HG02623 (cell line): ENCODE results near the gene GABBR2.

Experiments
- ATAC-seq: cut with Tn5 transposase; IDR thresholded peaks from one replicate; pipeline ENCODE4 v1.9.1; 2021; ENCODE audit warnings: moderate library complexity; ENCODE audit not compliant: unreplicated experiment

GABBR2 gene

GRCh38 chr9:98550206-98550820 is 158.4 kb downstream of the GABBR2 start:
- no peak for ATAC-seq

- no peak for ATAC-seq
These were observed 159.3 kb downstream of the GABBR2 start for GRCh38 chr9:98549401-98549800.

GRCh38 chr9:98547606-98548005 is 161.1 kb downstream of the GABBR2 start:
- ATAC-seq = no peak

- ATAC-seq = no peak
These were observed 163.7 kb downstream of the GABBR2 start for GRCh38 chr9:98545021-98545420.

- no peak for ATAC-seq
These were observed 167.0 kb downstream of the GABBR2 start for GRCh38 chr9:98541684-98542230.

DNA sequence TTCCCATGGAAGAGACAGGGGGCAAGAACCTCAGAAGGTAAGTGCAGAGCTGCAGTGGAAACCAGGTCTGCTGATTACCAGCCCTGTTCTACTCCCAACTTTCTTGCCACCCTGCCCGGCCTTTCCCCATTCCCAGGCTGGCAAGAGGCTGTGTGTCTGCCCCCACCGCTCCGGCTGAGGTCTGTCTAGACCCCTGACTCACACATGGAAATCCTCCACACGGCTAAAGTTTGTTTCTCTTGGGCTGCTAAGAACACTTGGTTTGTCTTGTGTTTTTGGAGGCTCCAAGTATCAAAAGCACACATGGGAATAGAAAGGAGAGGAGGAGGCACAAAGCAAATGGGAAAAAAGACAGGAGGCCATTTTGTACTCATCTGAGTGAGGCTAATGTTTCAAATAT is 168.3 kb downstream of the GABBR2 start:
- no peak for ATAC-seq

DNA sequence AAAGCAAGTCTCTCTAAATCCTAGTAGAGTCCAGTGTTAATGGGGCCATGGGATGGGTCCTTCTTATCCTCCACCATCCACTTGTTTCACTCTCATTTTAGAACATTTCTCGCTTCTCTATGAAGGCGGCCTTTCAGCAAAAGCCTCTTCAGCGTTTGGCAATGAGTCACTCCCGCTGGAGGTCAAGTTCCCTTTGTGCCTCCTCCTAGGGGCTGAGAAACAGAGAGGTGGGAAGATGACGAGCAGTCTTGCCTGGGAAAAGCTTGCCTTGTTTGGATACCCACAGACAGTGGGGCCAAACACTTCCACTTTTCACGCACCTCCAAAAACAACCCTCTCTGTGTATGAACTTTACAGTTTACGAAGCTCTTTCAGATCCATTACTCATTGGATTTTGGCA is 168.8 kb downstream of the GABBR2 start:
- no peak for ATAC-seq

GRCh38 chr9:98538626-98539031 is 170.1 kb downstream of the GABBR2 start:
- no peak for ATAC-seq

DNA sequence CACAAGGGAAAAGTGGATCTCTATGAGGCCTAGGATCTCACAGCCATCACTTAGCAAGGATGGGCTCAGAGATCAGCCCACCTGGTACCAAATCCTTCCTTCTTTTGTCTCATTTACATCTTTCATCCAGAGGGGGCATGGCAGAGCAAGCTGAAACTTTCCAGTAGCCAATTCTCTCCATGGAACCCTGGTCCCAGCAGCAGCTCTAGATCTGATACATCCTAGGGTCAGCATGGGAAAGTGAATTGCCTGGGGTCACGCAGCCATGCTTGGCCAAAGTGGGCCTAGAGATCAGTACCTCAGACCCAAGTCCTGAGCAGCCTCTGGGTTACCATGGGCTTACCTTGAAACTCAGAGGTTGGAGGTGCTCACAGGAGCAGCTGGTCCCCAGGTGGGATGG is 170.5 kb downstream of the GABBR2 start:
- no peak for ATAC-seq

- no peak for ATAC-seq
These were observed 172.1 kb downstream of the GABBR2 start for GRCh38 chr9:98536542-98537173.

GRCh38 chr9:98533866-98534265 is 174.9 kb downstream of the GABBR2 start:
- no peak for ATAC-seq

DNA sequence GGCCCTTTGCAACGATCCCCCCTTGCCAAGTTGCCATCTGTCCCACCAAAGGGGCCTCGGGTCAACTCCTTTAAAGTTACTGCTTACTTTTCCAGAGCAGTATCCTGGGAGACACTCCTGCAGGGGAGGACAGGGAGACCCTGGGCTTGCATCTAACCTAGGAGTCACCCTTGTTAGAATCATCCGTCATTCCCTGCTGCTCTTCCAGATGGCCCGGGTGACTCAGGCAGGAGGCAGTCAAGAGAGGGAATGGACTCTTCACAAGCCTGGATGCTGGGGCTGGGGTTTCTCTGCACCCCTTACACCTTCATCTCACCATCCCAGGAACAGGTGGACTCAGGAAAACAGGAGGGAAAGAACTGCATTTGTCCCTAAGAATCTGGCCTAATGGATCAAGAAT is 175.6 kb downstream of the GABBR2 start:
- ATAC-seq = no peak

DNA sequence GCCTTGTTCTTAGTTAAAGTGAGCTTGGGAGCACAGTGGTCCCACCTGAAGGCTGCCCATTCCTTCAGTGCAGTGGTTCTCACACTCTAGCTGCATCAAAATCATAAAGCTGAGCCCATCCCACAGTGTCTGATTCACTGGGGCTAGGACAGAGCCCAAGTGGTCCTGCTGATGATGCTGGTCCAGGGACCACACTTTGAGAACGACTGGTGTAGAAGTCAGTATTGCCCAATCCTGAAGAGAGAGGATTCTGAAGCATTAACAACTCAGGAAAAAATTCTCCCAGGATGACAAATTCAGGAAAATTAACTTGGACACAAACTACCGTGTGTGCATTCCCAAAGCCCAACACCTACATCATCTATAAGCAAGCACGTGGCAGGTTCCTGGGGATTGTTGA is 176.2 kb downstream of the GABBR2 start:
- no peak for ATAC-seq

DNA sequence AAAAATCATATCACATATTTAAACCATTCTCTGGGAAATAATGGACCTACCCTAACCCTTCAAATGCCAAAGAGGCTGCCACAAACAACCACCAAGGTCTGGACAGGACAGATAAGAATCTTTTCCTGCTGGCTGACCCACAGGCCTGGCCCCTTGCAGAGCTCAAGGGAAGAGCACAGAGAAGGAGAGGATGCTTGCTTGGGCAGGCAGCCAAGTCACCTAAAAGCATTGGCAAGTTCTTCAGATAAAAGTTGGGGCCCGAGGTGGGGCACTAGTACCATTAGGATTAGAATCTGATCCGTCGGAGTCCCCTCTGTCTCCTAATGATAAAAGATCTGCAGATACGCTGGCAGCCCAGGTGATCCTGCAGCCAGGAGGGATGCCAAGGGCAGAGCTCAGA is 176.6 kb downstream of the GABBR2 start:
- no peak for ATAC-seq

DNA sequence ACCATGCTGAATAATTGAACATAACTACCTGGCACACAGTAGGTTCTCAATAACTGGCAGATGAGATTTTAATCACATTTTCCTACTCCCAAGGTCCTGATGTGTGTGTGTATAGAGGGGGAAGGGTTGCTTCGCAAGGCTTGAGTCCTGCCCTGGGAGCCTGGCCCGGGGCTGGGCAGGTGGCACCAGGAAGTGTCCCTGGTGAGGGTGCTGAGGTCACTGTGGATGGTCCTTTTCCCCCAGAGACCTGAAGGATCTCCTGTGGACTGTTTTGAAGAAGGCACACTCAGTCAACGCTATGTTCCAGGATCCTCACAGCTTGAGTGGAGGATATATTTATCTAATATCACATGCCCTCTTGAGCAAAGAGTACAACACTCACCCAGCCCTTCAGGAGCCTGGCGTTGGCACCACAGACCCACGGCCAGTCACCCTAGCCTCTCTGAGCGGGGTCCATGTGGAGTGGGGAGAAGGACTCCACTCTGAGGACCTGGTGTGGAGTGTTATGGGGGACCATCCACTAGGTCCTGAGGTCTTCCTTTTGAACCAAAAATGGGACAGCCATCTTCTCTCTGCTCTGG is 177.8 kb downstream of the GABBR2 start:
- no peak for ATAC-seq

DNA sequence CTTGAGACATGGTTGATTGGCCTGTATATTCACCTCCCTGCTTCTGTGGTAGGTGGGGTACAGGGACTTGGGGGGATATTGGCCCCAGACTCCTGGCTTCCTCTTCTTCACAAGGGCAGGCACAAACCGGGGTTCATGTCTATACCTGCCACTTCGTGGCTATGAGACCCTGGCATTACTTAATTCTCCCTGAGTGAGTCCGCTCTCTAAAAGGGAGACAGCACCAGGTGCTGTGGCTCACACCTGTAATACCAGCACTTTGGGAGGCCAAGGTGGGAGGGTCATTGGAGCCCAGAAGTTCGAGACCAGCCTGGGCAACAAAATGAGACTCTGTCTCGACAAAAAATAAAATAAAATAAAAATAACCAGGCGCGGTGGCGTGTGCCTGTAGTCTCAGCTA is 178.5 kb downstream of the GABBR2 start:
- no peak for ATAC-seq

GRCh38 chr9:98529841-98530240 is 178.9 kb downstream of the GABBR2 start:
- ATAC-seq = no peak

- no peak for ATAC-seq
These were observed 185.4 kb downstream of the GABBR2 start for GRCh38 chr9:98523231-98523901.

DNA sequence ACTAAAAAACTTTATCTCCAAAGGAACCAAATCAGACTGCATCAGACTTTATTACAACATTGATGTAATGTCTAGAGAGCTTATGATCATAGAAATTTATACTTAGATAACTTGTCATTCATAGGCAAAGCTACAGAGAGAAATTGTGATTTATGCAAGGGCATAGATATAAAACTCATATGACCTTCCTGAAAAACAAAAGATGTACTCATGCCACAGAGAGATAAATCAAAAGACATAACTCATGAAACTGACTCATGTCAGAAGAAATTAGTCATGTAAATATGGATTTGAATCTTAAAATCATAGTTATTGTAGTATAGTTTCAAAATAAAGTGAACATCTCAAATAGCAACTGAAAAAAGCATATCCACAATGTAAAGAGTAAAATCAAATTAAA is 186.2 kb downstream of the GABBR2 start:
- ATAC-seq = no peak

GRCh38 chr9:98521141-98521540 is 187.6 kb downstream of the GABBR2 start:
- no peak for ATAC-seq

DNA sequence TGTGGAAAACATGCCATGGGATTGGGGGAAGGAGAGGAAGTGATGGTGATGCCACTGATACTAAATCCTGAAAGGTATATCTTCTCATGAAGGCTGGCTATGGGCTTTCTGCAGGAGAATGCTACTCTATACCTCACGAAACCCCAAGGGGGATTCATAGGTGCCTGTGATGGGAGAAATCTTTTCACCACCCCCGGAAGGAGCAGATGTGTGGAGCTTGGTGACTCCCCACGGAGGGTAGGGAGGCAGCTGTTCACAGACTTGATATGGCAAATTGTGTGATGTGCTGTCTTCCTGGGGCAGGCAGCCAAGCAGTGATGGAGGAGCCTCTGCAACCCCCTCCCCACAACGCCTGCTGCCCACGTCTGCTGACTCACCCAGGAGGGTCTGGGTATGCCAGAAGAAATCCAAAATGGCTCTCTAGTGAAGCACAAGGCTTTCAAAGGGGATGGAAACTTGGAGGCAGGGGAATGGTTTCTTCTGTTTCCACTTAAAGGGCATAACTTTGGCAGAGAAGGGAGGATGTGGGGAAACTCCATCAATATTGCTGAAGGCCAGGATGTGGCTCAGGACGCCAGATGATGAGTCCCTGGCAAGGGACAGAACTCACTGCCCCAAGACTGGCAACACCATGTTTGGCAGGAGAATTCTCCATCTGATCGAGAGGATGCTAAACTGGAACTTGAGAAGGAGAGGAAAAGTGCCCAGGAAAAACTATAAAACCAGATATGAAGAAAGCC is 188.3 kb downstream of the GABBR2 start:
- no peak for ATAC-seq
